DND-41 (cell line): Measurements from ENCODE around the gene TMEM178B.

Experiments
- ATAC-seq: fragments of 200-7000 bp; cut with Tn5 transposase; 3 replicates; pipeline ENCODE4 v1.9.1; 2021; ENCODE audit warnings: low read depth; ENCODE audit not compliant: insufficient read depth
- DNase-seq: peaks from one replicate; pipeline ENCODE4 v3.0.0-alpha.2; 2020
- H2AFZ ChIP-seq: 2 replicates; pipeline ENCODE4 v1.6.0; 2012; ENCODE audit warnings: low read depth, low read length
- H3K27ac ChIP-seq: 2 replicates; pipeline ENCODE4 v1.5.1; 2012; ENCODE audit warnings: low read length, inconsistent platforms
- H3K27me3 ChIP-seq: fragments of 200-600 bp; sonication (generic); 2 replicates; pipeline ENCODE4 v1.6.0; 2012; ENCODE audit warnings: low read length, mild to moderate bottlenecking, inconsistent platforms; ENCODE audit not compliant: insufficient read depth, poor library complexity
- H3K36me3 ChIP-seq: 2 replicates; pipeline ENCODE4 v1.5.1; 2012; ENCODE audit warnings: low read length, inconsistent platforms; ENCODE audit not compliant: insufficient read depth
- H3K4me1 ChIP-seq: 2 replicates; pipeline ENCODE4 v1.5.1; 2012; ENCODE audit warnings: mild to moderate bottlenecking, low read length; ENCODE audit not compliant: insufficient read depth
- H3K4me2 ChIP-seq: 2 replicates; pipeline ENCODE4 v1.6.0; 2012; ENCODE audit warnings: mild to moderate bottlenecking, moderate library complexity, low read length, inconsistent platforms; ENCODE audit not compliant: insufficient read depth
- H3K4me3 ChIP-seq, 2 experiments: fragments of 200-600 bp in 1 of 2; shearing (Covaris generic) in 1 of 2; 2 replicates each; pipeline ENCODE4 v1.5.1; 2012 to 2016; ENCODE audit warnings: inconsistent platforms in 2 of 2, low read length in 2 of 2, mild to moderate bottlenecking in 2 of 2, low read depth in 1 of 2, moderate library complexity in 1 of 2
- H3K79me2 ChIP-seq: 2 replicates; pipeline ENCODE4 v1.6.0; 2012; ENCODE audit warnings: low read length, inconsistent platforms; ENCODE audit not compliant: insufficient read depth
- H3K9ac ChIP-seq: 2 replicates; pipeline ENCODE4 v1.6.0; 2012; ENCODE audit warnings: low read depth, mild to moderate bottlenecking, inconsistent platforms, low read length, moderate library complexity
- H3K9me3 ChIP-seq: 2 replicates; pipeline ENCODE4 v1.5.1; 2012; ENCODE audit warnings: low read length, moderate library complexity, mild to moderate bottlenecking, inconsistent platforms; ENCODE audit not compliant: insufficient read depth, severe bottlenecking
- H4K20me1 ChIP-seq: 2 replicates; pipeline ENCODE4 v1.6.0; 2012; ENCODE audit warnings: low read length; ENCODE audit not compliant: insufficient read depth
- CTCF ChIP-seq: IDR thresholded peaks from 2 replicates; pipeline ENCODE4 v1.5.1; 2012; ENCODE audit warnings: borderline replicate concordance, low read length, moderate library complexity, mild to moderate bottlenecking; ENCODE audit not compliant: poor library complexity, severe bottlenecking; ENCODE audit errors: extremely low read depth
- EZH2 ChIP-seq: IDR thresholded peaks from 3 replicates; pipeline ENCODE4 v1.6.1; 2012; ENCODE audit warnings: borderline replicate concordance, low read depth, mild to moderate bottlenecking, moderate library complexity, low read length, inconsistent platforms; ENCODE audit not compliant: severe bottlenecking

Gene TMEM178B

GRCh38 chr7:141142058-141142457 is 68.2 kb downstream of the TMEM178B start:
- H2AFZ ChIP-seq: no peak overlapping the region
- no peaks in the 10 kb centered on the region for H3K36me3 ChIP-seq
- no peaks in the 10 kb centered on the region for H3K4me1 ChIP-seq
- H3K9ac ChIP-seq: no peak overlapping the region
- H3K27me3 ChIP-seq: no peaks in the 10 kb centered on the region
- TF ChIP-seq EZH2 (no peak), CTCF (no peak)
- no peaks in the 10 kb centered on the region for H3K79me2 ChIP-seq
- no peaks in the 10 kb centered on the region for H3K9me3 ChIP-seq
- ATAC-seq: no peak
- no peaks in the 10 kb centered on the region for H4K20me1 ChIP-seq
- no peak overlapping the region for H3K4me3 ChIP-seq
- H3K27ac ChIP-seq: no peak overlapping the region
- no peak overlapping the region for H3K4me2 ChIP-seq
- no peak for DNase-seq

- H3K27me3 ChIP-seq: no peaks in the 10 kb centered on the region
- no peak overlapping the region for H3K4me2 ChIP-seq
- no peak overlapping the region for H3K27ac ChIP-seq
- DNase-seq (no peak), ATAC-seq (no peak)
- TF ChIP-seq EZH2: no peak
- TF ChIP-seq CTCF: no peak
- no peak overlapping the region for H3K4me3 ChIP-seq
- H3K9me3 ChIP-seq: no peaks in the 10 kb centered on the region
- H3K79me2 ChIP-seq: no peaks in the 10 kb centered on the region
- H2AFZ ChIP-seq: no peak overlapping the region
- no peaks in the 10 kb centered on the region for H4K20me1 ChIP-seq
- H3K4me1 ChIP-seq: no peaks in the 10 kb centered on the region
- no peak overlapping the region for H3K9ac ChIP-seq
- no peaks in the 10 kb centered on the region for H3K36me3 ChIP-seq
These were observed 71.2 kb downstream of the TMEM178B start for GRCh38 chr7:141144921-141145629.

GRCh38 chr7:141145630-141145982 is 71.7 kb downstream of the TMEM178B start:
- Histone ChIP-seq H3K27ac (no peak overlapping the region), H3K4me2 (no peak overlapping the region), H3K27me3 (no peaks in the 10 kb centered on the region), H2AFZ (no peak overlapping the region), H3K79me2 (no peaks in the 10 kb centered on the region), H3K36me3 (no peaks in the 10 kb centered on the region), H3K4me1 (no peaks in the 10 kb centered on the region), H4K20me1 (no peaks in the 10 kb centered on the region), H3K9ac (no peak overlapping the region), H3K9me3 (no peaks in the 10 kb centered on the region), H3K4me3 (no peak overlapping the region)
- ATAC-seq (no peak), DNase-seq (no peak)
- TF ChIP-seq CTCF (no peak), EZH2 (no peak)

- H3K4me1 ChIP-seq: no peaks in the 10 kb centered on the region
- no peaks in the 10 kb centered on the region for H4K20me1 ChIP-seq
- ATAC-seq: no peak
- H3K9me3 ChIP-seq: no peaks in the 10 kb centered on the region
- H3K27me3 ChIP-seq: no peaks in the 10 kb centered on the region
- no peaks in the 10 kb centered on the region for H3K36me3 ChIP-seq
- H3K4me3 ChIP-seq: no peak overlapping the region
- no peak for DNase-seq
- H3K79me2 ChIP-seq: no peaks in the 10 kb centered on the region
- H3K27ac ChIP-seq: no peak overlapping the region
- H3K9ac ChIP-seq: no peak overlapping the region
- TF ChIP-seq CTCF (no peak), EZH2 (no peak)
- no peak overlapping the region for H3K4me2 ChIP-seq
- no peak overlapping the region for H2AFZ ChIP-seq
These were observed 73.6 kb downstream of the TMEM178B start for GRCh38 chr7:141147482-141147881.
